NB4 (cell line): Measurements from ENCODE around the gene SLC2A1.

Experiments used
- DNase-seq: peaks from one replicate; pipeline ENCODE4 v3.0.0; 2010; ENCODE audit warnings: low read depth
- H3K4me3 ChIP-seq: one replicate; pipeline ENCODE4 v1.5.1; 2011; ENCODE audit warnings: mild to moderate bottlenecking, low read depth, low read length, moderate library complexity
- CTCF ChIP-seq: IDR thresholded peaks from one replicate; pipeline ENCODE4 v1.5.1; 2012; ENCODE audit warnings: low read depth, low read length
- MAX ChIP-seq: IDR thresholded peaks from 2 replicates; pipeline ENCODE4 v1.6.1; 2011; ENCODE audit warnings: low read depth, low read length
- MYC ChIP-seq: IDR thresholded peaks from 2 replicates; pipeline ENCODE4 v1.6.1; 2011; ENCODE audit warnings: low read depth, low read length
- POLR2A ChIP-seq: IDR thresholded peaks from 2 replicates; pipeline ENCODE4 v1.6.1; 2011; ENCODE audit warnings: mild to moderate bottlenecking; ENCODE audit not compliant: insufficient read length; ENCODE audit errors: extremely low read depth

SLC2A1 gene

GRCh38 chr1:42958488-42959319, at the start of gene SLC2A1:
SLC2A1 (minus strand) TSS chr1:42958868; CDS start chr1:42958651, 217 bp downstream.
- peak; percentile 96 for DNase-seq
- H3K4me3 ChIP-seq = peak within 1 kb of the TSS; percentile 89
- TF ChIP-seq MYC (peak; percentile 64), MAX (peak; percentile 55; the same call in 1 of the 2 replicates), CTCF (no peak), POLR2A (peak; percentile 91)

GRCh38 chr1:43007377-43008114, 48.9 kb upstream of the SLC2A1 start:
- no peak overlapping the region for H3K4me3 ChIP-seq
- no peak for DNase-seq
- TF ChIP-seq POLR2A (no peak), MYC (no peak), CTCF (no peak)

GRCh38 chr1:43005460-43006361, 47.0 kb upstream of the SLC2A1 start:
- peak; percentile 13 for DNase-seq
- H3K4me3 ChIP-seq = no peak overlapping the region
- no peak for TF ChIP-seq CTCF
- TF ChIP-seq MAX = no peak

GRCh38 chr1:43004587-43005459, 46.2 kb upstream of the SLC2A1 start:
- no peak for TF ChIP-seq CTCF
- TF ChIP-seq MAX = no peak
- TF ChIP-seq MYC = no peak
- TF ChIP-seq POLR2A = no peak
- no peak overlapping the region for H3K4me3 ChIP-seq
- no peak for DNase-seq

GRCh38 chr1:43002766-43003165, 44.1 kb upstream of the SLC2A1 start:
- no peak for DNase-seq
- TF ChIP-seq MAX (no peak), MYC (no peak), CTCF (no peak), POLR2A (no peak)
- no peak overlapping the region for H3K4me3 ChIP-seq
